ENCODE data around the gene MRGPRF. TPM values are rescaled to one million over a fixed set of nuclear protein-coding genes. Genes with fewer than 3 reads are reported as not detected.

MRGPRF gene
- polyA plus RNA-seq, 1 of the 3 experiments (the other 2 are of a cell fraction), result 0.18 TPM

DNA sequence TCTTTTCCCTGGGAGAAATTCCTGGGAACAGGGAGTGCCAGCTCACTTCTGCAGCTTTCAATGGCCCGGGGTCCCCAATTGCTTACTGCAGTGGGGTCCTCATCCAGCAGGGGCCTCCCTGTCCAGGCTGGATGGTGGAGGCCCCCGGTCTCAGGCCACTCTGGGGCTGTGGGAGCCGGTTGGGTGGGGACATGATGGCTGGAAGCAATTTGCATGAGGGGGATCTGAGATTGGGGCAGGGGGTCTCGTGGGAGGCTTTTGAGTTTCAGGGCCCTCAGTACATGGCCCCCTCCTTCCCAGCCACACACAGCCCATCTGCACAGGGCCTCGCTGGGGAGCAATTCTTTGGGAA, 57.5 kb downstream of the MRGPRF start:
- no peak overlapping the region for H3K4me3 ChIP-seq (ENCODE audit: low read depth in 2 of 2, low read length in 1 of 2)
- H2AFZ ChIP-seq (ENCODE audit: low read depth), result no peak overlapping the region
- no peak overlapping the region for H3K4me2 ChIP-seq
- H3K36me3 ChIP-seq (replicated peaks in 1 of 2; ENCODE audit: control insufficient read depth in 1 of 2, insufficient read depth in 2 of 2, low read length in 1 of 2), result no peaks in the 10 kb centered on the region
- 76% methylated on average over 4 of the region's 5 CpGs for WGBS (ENCODE audit: low lambda C conversion rate)
- DNase-seq, result no peak
- H4K20me1 ChIP-seq (ENCODE audit: insufficient read depth), result no peaks in the 10 kb centered on the region
- H3F3A ChIP-seq (replicated peaks; ENCODE audit: insufficient read depth), result no peaks in the 10 kb centered on the region
- TF ChIP-seq FOXJ3 (CRISPR knock-in tag; IDR thresholded peaks at IDR 0.05) (no peak), NRF1 (IDR thresholded peaks at IDR 0.05; ENCODE audit: low read depth, low read length) (no peak)
- no peaks in the 10 kb centered on the region for H3K27me3 ChIP-seq (ENCODE audit: insufficient read depth)
- H3K4me1 ChIP-seq (ENCODE audit: control insufficient read depth in 1 of 2, insufficient read depth in 2 of 2, low read depth in 1 of 2, low read length in 1 of 2), result peaks cover 0 to 6% of the 10 kb centered on the region in 2 experiments; a peak in 1 of 4 replicates
- CTCF ChIA-PET, result interaction anchor here (0.6 kb wide), 1 partner anchor 13 kb away, joined by 3 read pairs; no protein-coding TSS in a partner anchor
- no peak overlapping the region for H3K9ac ChIP-seq
- H3K9me3 ChIP-seq, result no peaks in the 10 kb centered on the region
- no peak overlapping the region for H3K27ac ChIP-seq (ENCODE audit: low read depth in 2 of 2, low read length in 1 of 2)
- no peaks in the 10 kb centered on the region for H3K79me2 ChIP-seq (ENCODE audit: insufficient read depth)
- no peaks in the 10 kb centered on the region for H3K9me2 ChIP-seq
- POLR2A ChIA-PET, result no interaction called here

GRCh38 chr11:68954836-68955606, 58.0 kb downstream of the MRGPRF start:
- no peak overlapping the region for H3K4me2 ChIP-seq
- H3K9me3 ChIP-seq, result no peaks in the 10 kb centered on the region
- no peak overlapping the region for H3K27ac ChIP-seq (ENCODE audit: low read depth in 2 of 2, low read length in 1 of 2)
- ChIA-PET CTCF (no interaction called here), POLR2A (no interaction called here)
- H3K9me2 ChIP-seq, result no peaks in the 10 kb centered on the region
- DNase-seq, result no peak
- no peak overlapping the region for H2AFZ ChIP-seq (ENCODE audit: low read depth)
- no peaks in the 10 kb centered on the region for H3K36me3 ChIP-seq (replicated peaks in 1 of 2; ENCODE audit: control insufficient read depth in 1 of 2, insufficient read depth in 2 of 2, low read length in 1 of 2)
- no peak overlapping the region for H3K9ac ChIP-seq
- H3K4me3 ChIP-seq (ENCODE audit: low read depth in 2 of 2, low read length in 1 of 2), result no peak overlapping the region
- H3K79me2 ChIP-seq (ENCODE audit: insufficient read depth), result no peaks in the 10 kb centered on the region
- H3F3A ChIP-seq (replicated peaks; ENCODE audit: insufficient read depth), result no peaks in the 10 kb centered on the region
- no peaks in the 10 kb centered on the region for H4K20me1 ChIP-seq (ENCODE audit: insufficient read depth)
- H3K4me1 ChIP-seq (ENCODE audit: control insufficient read depth in 1 of 2, insufficient read depth in 2 of 2, low read depth in 1 of 2, low read length in 1 of 2), result peaks cover 0 to under 1% of the 10 kb centered on the region in 2 experiments; a peak in 1 of 4 replicates
- 81% methylated on average over 29 of the region's 30 CpGs for WGBS (ENCODE audit: low lambda C conversion rate)
- TF ChIP-seq NRF1 (IDR thresholded peaks at IDR 0.05; ENCODE audit: low read depth, low read length) (no peak), CHD2 (IDR thresholded peaks at IDR 0.05; ENCODE audit: low read length, partially characterized antibody) (no peak), SMC3 (IDR thresholded peaks at IDR 0.05; ENCODE audit: low read depth, low read length) (no peak), YY1 (IDR thresholded peaks at IDR 0.05; ENCODE audit: low read depth) (no peak), GABPA (IDR thresholded peaks at IDR 0.05; ENCODE audit: low read depth) (no peak), EZH2phosphoT487 (IDR thresholded peaks at IDR 0.05; ENCODE audit: borderline replicate concordance, low read depth) (no peak), USF1 (IDR thresholded peaks at IDR 0.05; ENCODE audit: borderline replicate concordance, low read depth) (no peak)
- TF ChIP-seq, protein P1, sequence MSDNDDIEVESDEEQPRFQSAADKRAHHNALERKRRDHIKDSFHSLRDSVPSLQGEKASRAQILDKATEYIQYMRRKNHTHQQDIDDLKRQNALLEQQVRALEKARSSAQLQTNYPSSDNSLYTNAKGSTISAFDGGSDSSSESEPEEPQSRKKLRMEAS (IDR thresholded peaks at IDR 0.05; ENCODE audit: low read depth), result no peak
- TF ChIP-seq, protein P2, sequence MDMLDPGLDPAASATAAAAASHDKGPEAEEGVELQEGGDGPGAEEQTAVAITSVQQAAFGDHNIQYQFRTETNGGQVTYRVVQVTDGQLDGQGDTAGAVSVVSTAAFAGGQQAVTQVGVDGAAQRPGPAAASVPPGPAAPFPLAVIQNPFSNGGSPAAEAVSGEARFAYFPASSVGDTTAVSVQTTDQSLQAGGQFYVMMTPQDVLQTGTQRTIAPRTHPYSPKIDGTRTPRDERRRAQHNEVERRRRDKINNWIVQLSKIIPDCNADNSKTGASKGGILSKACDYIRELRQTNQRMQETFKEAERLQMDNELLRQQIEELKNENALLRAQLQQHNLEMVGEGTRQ (IDR thresholded peaks at IDR 0.05; ENCODE audit: borderline replicate concordance, low read depth, low read length), result no peak
- no peaks in the 10 kb centered on the region for H3K27me3 ChIP-seq (ENCODE audit: insufficient read depth)

Other genes with a start within 250 kb of the MRGPRF start
- gene CPT1A, start 171.3 kb downstream of the MRGPRF start, polyA plus RNA-seq (2012; rRNA removed), result 22.5 and 31.2 TPM in 2 replicates
- gene MRPL21, start 109.4 kb downstream of the MRGPRF start, polyA plus RNA-seq (2012; rRNA removed), result 98.3 and 125 TPM in 2 replicates
- 7.8 and 9.0 TPM in 2 replicates for gene IGHMBP2, start 109.4 kb downstream of the MRGPRF start, polyA plus RNA-seq (2012; rRNA removed)
- gene MRGPRD, start 32.3 kb downstream of the MRGPRF start, polyA plus RNA-seq (2012; rRNA removed), result not detected in 2 replicates
- gene TPCN2, start 35.7 kb upstream of the MRGPRF start, polyA plus RNA-seq (2012; rRNA removed), result 7.6 and 8.7 TPM in 2 replicates
- gene SMIM38, start 142.7 kb upstream of the MRGPRF start, polyA plus RNA-seq (2012; rRNA removed), result 0.13 and 0.16 TPM in 2 replicates

Measured in SK-N-SH (cell line).